ENCODE results near the gene PDZD8.
"Not testable (repeated sequence)": the region's sequence is repeated elsewhere in the genome, so short reads cannot be mapped to it uniquely, and the experiment has no call there.

PDZD8 gene

GRCh38 chr10:117342641-117343040, 32.6 kb downstream of the PDZD8 start:
- no peak for DNase-seq

- no peak for DNase-seq
These were observed 34.2 kb downstream of the PDZD8 start for GRCh38 chr10:117341061-117341460.

GRCh38 chr10:117339979-117340378, 35.3 kb downstream of the PDZD8 start:
- no peak for DNase-seq

DNA sequence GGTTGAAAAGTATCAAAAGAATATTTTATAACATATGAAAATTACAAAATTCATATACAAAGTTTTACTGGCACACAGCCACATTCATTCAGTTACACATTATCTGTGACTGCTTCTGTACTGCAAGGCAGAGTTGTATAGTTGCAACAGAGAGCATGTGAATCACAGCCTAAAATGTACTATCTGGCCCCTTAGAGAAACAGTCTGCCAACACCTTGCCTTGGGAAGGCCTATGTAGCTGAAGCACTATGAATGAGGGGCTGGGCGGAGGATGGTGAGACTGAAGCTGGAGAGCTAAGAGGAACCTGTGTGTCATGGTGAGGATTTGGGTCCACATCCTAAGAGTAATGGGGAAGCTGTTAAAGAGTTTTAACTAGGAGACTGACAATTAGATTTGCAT, 35.7 kb downstream of the PDZD8 start:
- no peak for DNase-seq

DNA sequence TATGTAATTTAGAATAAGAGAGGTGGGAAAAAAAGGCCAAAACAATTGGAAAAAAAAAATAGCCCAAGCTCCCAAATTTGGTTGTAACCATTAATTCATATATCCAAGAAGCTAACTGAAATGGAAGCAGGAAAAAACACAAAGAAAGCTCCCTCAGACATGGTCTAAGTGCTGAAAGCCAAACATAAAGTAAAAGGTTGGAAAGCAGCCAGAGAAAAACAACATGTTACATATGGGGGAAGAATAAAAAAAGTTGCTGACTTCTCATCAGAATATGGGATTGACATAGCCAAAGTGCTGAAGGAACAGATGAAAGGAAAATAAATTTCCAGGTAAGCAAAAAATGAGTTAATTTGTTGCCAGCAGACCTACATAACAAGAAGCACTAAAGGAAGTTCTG, 40.3 kb downstream of the PDZD8 start:
- no peak for DNase-seq

GRCh38 chr10:117334066-117334465, 41.2 kb downstream of the PDZD8 start:
- no peak for DNase-seq

- no peak for DNase-seq
These were observed 48.0 kb downstream of the PDZD8 start for GRCh38 chr10:117327262-117327661.

GRCh38 chr10:117324367-117324766, 50.9 kb downstream of the PDZD8 start:
- DNase-seq: no peak

DNA sequence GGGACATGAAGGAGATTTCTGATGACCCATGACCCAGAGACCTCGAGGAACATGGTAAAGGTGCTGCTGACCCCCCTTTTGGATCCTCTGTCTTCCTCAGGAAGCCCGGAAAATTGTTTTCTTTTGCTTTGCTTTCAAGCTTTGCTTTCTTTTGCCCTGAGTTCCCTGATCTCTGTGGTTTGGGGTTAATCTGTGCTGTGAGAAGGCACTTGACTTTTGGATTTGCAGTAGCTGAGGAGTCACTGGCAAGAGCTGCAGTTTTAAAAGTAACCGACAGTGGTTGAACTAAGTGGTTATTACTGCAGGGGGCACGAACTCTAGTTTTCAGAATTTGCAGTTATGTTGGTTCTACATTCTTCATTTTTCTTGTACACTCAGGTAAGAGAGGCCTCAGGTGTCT, 53.0 kb downstream of the PDZD8 start:
- no peak for DNase-seq

GRCh38 chr10:117320050-117320665, 55.1 kb downstream of the PDZD8 start:
- DNase-seq: no peak

DNA sequence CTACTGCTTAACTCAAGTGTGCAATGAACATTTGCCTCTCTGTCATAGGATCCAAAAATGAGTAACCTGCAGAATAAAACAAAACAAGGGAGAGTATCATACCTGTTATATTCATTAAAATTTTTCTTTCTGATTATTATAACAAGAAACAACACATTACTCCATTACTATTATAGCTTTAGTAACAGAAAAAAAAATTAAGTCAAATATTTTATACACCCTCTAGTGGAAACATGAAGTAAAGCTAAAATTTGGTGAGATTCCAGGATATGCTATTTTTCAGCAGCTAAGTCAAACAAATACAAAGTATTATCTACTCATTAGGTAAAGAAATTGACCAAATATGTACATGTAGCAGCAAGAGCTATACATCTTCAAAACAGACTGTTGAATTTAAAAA, 56.3 kb downstream of the PDZD8 start:
- DNase-seq: no peak

GRCh38 chr10:117316701-117317100, 58.5 kb downstream of the PDZD8 start:
- no peak for DNase-seq

DNA sequence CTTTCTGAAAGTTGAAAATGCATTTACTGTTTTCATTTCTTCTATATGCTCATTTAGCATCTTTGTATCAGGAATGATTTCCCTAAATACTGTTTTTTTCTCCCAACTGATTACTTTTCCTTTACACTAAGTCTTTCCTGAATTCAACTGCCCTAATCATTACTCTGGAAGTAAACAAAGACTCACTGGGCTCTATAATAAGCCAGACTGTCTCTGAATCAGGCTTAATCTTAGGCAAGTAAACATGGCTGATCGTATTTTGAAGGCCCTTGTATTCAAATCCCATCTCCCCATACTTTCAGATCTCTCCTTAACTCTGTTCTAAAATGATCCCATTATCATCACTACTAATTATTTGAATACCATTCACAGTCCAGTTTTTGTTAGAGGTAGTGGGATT, 61.6 kb downstream of the PDZD8 start:
- no peak for DNase-seq

DNA sequence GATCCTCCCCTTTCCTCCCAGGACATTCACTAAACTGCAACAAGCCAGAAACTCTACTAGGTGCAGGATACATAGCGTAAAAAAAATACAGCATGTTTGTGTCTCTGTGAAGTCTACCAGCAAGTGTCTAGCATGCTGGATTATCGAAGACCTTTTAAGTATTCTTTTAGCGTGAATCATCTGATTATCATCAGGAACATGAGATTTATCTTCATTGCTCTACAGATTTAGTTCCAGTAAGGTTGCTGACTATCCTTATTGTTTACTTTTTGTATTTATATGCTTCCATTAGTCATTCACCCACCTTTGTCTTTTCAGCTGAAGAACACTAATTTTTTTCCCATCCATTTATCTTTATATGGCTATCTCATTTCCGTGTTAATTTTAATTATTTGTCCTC, 62.8 kb downstream of the PDZD8 start:
- DNase-seq: no peak

- DNase-seq: no peak
These were observed 64.0 kb downstream of the PDZD8 start for GRCh38 chr10:117311261-117311660.

DNA sequence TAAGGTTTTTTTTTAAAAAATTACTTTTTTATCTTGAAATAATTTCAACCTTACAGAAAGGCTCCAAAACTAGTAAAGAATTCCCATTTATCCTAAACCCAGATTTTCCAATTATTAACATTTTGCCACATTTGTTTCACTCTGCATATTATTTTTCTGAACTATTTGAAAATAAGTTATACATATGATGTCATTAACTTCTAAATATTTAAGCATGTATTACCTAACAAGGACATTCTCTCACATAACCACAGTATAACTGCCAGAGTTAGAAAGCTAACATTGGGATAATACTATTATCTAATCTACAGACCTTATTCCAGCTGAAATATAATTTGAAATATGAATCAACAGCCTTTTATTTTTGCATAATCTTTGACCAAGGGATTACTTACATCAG, 68.6 kb downstream of the PDZD8 start:
- no peak for DNase-seq

DNA sequence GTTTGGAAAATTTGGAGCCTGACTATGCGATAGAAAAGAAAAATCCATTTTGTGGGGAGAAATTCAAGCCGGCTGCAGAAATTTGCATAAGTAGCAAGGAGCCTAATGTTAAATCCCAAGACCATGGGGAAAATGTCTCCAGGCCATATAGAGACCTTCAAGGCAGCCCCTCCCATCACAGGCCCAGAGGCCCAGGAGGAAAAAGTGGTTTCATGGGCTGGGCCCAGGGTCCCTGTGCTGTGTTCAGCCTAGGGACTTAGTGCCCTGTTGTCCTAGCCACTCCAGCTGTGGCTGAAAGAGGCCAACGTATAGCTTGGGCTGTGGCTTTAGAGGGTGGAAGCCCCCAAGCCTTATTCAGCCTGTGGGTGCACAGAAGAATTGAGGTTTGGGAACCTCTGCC, 71.8 kb downstream of the PDZD8 start:
- DNase-seq: not testable (repeated sequence)

GRCh38 chr10:117300671-117301070, 74.6 kb downstream of the PDZD8 start:
- DNase-seq: no peak

GRCh38 chr10:117299435-117299834, 75.8 kb downstream of the PDZD8 start:
- no peak for DNase-seq

DNA sequence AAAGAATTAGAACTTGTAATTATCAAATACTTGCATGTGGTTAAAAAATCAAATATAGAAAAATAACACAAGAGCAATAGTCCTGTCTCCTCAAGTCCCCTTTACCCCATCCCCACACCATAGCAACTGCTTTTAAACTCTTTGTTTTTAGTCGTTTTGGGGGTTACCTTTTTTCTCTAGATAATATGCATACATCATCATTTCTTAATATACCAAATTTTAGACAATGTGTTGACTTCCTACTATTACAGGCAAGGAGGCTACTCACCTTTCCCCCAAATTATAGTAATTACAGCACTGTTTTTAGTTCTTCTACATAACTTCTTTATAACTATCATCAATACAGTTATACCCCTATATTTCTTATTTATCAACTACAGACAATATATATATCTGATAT, 77.0 kb downstream of the PDZD8 start:
- no peak for DNase-seq

DNA sequence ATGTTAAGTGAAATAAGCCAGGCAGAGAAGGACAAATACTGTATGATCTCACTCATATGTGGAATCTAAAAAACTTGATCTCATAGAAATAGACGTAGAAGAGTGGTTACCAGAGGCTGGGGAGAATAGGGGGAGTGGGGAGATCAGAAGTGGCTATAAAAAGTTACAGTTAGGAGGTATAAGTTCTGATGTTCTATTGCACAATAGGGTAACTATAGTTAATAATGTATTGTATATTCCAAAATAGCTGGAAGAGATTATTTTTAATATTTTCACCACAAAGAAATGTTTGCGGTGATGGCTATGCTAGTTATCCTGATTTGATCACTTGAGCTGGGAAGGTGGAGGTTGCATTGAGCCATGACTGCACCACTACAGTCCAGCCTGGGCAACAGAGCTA, 80.5 kb downstream of the PDZD8 start:
- no peak for DNase-seq

DNA sequence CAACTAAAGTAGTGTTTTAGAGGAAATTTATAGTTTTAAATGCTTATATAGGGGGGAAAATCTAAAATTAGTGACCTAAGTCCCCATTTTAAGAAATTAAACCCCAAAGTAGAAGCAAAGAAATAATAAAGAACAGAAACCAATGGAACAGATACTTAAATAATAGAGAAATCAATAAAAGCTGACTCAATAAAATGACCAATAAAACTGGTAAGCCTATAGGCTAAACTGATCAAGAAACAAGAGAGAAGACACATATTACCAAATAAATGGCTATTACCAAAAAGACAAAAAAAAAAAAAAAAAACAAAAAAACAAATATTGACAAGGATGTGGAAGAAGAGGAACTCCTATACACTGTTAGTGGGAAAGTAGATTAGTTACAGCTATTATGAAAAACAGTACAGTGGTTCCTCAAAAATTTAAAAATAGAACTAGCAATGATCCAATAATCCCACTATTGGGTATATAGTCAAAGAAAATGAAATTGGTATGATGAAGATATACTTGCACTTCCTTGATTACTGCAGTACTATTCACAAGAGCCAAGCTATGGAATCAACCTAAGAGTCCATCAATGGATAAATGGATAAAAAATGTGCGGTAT, 81.1 kb downstream of the PDZD8 start:
- DNase-seq: no peak

DNA sequence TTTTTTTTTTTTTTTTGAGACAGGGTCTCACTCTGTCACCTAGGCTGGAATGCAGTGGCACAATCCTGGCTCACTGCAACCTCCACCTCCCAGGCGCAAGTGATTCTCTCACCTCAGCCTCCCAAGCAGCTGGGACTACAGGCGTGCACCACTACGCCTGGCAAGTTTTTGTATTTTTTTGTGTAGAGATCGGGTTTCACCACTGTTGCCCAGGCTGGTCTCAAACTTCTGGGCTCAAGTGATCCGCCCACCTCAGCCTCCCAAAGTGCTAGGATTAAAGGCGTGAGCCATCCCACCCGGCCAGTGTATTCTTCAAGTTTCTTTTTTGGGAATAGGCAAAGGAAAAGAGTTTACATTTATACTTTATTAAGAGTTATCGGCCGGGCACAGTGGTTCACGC, 84.4 kb downstream of the PDZD8 start:
- not testable (repeated sequence) for DNase-seq

- no peak for DNase-seq
These were observed 90.3 kb downstream of the PDZD8 start for GRCh38 chr10:117284716-117285494.
